Brain microvascular endothelial cell (primary cell): Measurements from ENCODE around the gene KCNIP3.
"Not testable (repeated sequence)": the region's sequence is repeated elsewhere in the genome, so short reads cannot be mapped to it uniquely, and the experiment has no call there.

Source experiments
- DNase-seq: peaks from one replicate; pipeline ENCODE4 v3.0.0-alpha.2; 2020
- H3K27ac ChIP-seq: fragments of 250-450 bp; sonication (Bioruptor Pico); 2 replicates; pipeline ENCODE4 v1.5.1; 2020; ENCODE audit warnings: mild to moderate bottlenecking, moderate library complexity
- H3K27me3 ChIP-seq: fragments of 250-450 bp; sonication (Bioruptor Pico); replicated peaks from 2 replicates; pipeline ENCODE4 v1.5.1; 2020; ENCODE audit warnings: mild to moderate bottlenecking
- H3K36me3 ChIP-seq: fragments of 250-450 bp; sonication (Bioruptor Pico); replicated peaks from 2 replicates; pipeline ENCODE4 v1.5.1; 2020; ENCODE audit warnings: mild to moderate bottlenecking
- H3K4me3 ChIP-seq: 2 replicates; pipeline ENCODE4 v1.5.1; 2011; ENCODE audit warnings: low read depth, mild to moderate bottlenecking, control low read depth, low read length, moderate library complexity
- in situ Hi-C: cut with HindIII; loops from 2 replicates; pipeline ENCODE4 v1.10.0; 2017; ENCODE audit warnings: low sequenced_read_pairs, low pct_ligation_motif_present
- TF ChIP-seq, protein P1 (sequence below): IDR thresholded peaks from 2 replicates; pipeline ENCODE4 v1.5.1; 2011; ENCODE audit warnings: low read depth, mild to moderate bottlenecking, moderate library complexity, low read length, control low read depth, inconsistent platforms; ENCODE audit errors: missing control alignments

The KCNIP3 gene

DNA sequence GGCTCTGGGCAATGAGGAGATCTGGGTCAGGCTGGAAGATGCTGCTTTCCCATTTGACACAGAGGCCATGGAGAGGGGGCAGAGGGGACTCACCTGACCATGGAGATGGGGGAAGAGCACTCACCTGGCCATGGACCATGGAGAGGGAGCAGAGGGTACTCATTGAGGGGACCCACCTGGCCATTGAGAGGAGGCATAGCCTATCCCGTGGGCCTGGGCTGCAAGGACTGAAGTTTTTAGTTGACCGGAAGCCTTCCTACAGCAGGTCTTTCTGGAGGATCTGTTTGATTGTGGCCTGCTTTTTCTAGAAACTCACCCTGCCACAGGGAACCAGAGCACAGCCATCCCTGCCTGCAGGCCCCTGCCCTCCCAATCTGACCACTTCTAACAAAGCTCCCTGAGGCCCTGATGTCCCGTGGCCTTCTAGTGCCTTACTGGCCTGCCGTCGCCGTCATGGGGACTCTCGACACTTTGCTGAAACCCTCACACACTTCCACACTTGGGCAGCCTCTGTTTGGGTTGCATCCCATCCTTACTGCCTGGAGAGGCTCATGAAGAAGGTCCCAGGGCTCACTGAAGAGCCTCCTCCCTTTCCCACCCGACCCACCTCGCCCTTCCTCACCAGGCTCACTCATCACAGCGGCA, 28.0 kb upstream of the KCNIP3 start:
- Histone ChIP-seq H3K4me3 (no peak overlapping the region), H3K27me3 (no peaks in the 10 kb centered on the region), H3K27ac (no peak overlapping the region), H3K36me3 (no peaks in the 10 kb centered on the region)
- DNase-seq: no peak
- in situ Hi-C loops: no loop called here
- TF ChIP-seq, protein P1, sequence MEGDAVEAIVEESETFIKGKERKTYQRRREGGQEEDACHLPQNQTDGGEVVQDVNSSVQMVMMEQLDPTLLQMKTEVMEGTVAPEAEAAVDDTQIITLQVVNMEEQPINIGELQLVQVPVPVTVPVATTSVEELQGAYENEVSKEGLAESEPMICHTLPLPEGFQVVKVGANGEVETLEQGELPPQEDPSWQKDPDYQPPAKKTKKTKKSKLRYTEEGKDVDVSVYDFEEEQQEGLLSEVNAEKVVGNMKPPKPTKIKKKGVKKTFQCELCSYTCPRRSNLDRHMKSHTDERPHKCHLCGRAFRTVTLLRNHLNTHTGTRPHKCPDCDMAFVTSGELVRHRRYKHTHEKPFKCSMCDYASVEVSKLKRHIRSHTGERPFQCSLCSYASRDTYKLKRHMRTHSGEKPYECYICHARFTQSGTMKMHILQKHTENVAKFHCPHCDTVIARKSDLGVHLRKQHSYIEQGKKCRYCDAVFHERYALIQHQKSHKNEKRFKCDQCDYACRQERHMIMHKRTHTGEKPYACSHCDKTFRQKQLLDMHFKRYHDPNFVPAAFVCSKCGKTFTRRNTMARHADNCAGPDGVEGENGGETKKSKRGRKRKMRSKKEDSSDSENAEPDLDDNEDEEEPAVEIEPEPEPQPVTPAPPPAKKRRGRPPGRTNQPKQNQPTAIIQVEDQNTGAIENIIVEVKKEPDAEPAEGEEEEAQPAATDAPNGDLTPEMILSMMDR: no peak

DNA sequence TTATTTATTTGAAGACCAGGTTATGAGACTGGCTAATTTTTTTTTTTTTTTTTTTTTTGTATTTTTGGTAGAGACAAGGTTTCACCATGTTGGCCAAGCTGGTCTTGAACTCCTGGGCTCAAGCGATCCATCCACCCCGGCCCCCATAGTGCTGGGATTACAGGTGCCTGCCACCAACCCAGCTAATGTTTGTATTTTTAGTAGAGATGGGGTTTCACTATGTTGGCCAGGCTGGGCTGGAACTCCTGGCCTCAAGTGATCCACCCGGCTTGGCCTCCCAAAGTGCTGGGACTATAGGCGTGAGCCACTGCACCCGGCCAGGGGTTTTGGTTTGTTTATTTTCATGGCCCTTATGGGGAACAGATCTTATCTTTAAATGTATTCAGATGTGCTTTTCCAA, 27.4 kb upstream of the KCNIP3 start:
- in situ Hi-C loops, H3K36me3 ChIP-seq, DNase-seq, H3K27me3 ChIP-seq, H3K4me3 ChIP-seq, H3K27ac ChIP-seq: not testable (repeated sequence)

DNA sequence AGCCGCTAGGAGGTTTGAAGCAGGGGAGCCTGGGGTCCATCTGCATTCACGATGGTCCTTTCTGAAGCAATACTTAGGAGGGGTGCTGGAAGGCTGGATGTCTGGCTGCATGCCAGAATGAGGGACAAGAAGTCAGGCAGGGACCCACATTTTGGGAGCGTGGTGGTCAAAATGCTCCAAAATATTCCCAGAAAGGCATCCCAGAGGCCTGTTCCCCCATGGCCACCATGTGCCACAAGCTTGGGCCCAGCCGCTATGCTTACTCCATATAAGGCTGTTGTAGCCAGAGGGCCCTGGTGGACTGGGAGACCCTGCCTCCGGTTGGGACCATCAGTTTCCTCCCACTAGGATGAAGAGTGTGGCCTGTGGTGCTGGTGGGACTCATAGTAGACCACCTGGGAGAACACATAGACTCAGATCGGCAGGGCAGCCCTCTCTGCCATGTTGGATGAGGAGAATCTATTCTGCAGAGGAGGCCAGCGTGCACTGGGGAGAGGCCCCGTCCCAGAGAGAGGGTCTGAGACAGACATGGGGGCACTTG, 26.5 kb upstream of the KCNIP3 start:
- in situ Hi-C loops: no loop called here
- Histone ChIP-seq H3K4me3 (no peak overlapping the region), H3K27me3 (no peaks in the 10 kb centered on the region), H3K27ac (no peak overlapping the region), H3K36me3 (no peaks in the 10 kb centered on the region)
- DNase-seq: no peak
- TF ChIP-seq, protein P1: no peak

DNA sequence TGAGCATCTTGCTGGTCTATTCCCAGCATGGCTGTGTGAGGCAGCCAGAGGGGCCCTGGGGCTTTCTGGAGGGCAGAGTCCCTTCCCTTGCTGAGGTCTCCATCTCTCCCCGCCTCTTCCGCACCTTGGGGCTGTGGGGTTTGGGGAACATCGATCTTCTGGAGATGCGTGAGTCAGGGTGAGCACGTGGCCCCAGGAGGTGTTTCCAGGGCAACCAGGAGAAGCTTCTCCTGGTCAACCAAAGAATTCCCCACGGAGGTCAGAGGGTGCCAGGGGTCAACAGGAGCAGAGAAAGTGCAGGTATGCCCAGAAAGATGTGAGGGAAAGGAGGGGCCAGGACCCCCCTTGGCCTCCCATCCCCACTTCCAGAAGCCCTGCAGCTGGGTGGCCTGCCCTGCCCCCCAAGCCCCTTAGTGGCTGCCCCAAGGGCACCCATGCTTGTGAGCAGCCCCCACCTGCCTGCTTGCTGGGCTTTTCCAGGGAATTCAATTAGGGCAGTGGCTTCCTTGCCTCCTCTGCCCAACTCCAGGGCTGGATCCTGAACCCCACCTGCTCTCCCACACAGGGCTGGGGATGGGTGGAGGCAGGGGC, 25.7 kb upstream of the KCNIP3 start:
- TF ChIP-seq, protein P1: no peak
- in situ Hi-C loops: no loop called here
- no peak overlapping the region for H3K4me3 ChIP-seq
- no peaks in the 10 kb centered on the region for H3K36me3 ChIP-seq
- no peak overlapping the region for H3K27ac ChIP-seq
- H3K27me3 ChIP-seq: no peaks in the 10 kb centered on the region
- no peak for DNase-seq

DNA sequence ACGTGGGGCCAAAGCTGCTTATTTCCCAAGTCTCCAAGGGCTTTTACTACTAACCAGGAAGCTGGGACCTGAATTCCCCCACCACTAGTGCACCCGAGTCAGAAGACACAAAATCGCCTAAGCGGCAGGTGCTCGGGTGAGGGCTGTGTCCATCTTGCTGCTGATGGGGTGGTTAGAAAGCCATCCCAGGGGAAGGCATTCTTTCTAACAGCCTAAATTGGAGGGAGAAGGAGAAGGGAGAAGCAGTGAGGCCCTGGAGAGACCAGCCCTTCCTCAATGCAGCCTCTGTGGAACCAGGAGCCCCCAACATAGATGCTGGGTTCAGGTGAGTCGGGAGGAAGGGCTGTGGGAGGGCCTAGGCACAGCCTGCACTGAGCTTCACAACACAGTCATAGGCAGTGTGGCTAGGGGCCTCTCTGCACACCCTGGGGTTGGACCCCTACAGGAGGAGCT, 24.8 kb upstream of the KCNIP3 start:
- Histone ChIP-seq H3K36me3 (no peaks in the 10 kb centered on the region), H3K27me3 (no peaks in the 10 kb centered on the region), H3K4me3 (no peak overlapping the region), H3K27ac (no peak overlapping the region)
- no peak for DNase-seq
- in situ Hi-C loops: no loop called here
- TF ChIP-seq, protein P1: no peak

DNA sequence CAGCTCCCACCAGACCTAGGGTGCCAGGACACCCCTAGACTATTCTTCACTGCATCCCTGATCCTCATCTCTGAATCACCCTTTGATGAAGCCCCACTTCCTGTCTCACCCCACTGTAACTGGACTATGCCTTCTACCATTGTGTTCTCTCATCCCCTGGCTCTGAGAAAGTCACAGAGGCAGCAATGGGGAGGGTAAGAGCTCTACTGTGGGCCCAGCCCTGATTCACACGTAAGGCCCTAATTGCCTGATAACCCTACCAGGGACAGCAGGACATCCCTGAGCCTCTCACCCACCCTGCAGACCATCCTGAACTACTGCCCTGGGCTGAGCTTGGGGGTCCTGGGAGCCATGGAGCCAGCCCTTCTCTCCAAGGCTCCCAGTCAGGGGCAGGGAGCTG, 24.4 kb upstream of the KCNIP3 start:
- Histone ChIP-seq H3K27me3 (no peaks in the 10 kb centered on the region), H3K4me3 (no peak overlapping the region), H3K36me3 (no peaks in the 10 kb centered on the region), H3K27ac (no peak overlapping the region)
- in situ Hi-C loops: no loop called here
- TF ChIP-seq, protein P1: no peak
- DNase-seq: no peak
